H1 (cell line): ENCODE data around the gene TTC36. TPM values are rescaled to one million over a fixed set of nuclear protein-coding genes. Genes with fewer than 3 reads are reported as not detected.
A peak's percentile ranks its signal among the peaks of the same experiment; 100 is the strongest.

ENCODE experiments used
- CTCF ChIA-PET: fragments of 300-600 bp; sonication (Branson Sonifier 250); formaldehyde crosslinking; loops from one replicate; lab custom pipeline; 2021; ENCODE audit not compliant: partially characterized antibody; lab: Charles Lee
- POLR2A ChIA-PET: fragments of 300-600 bp; sonication (Branson Sonifier 250); formaldehyde crosslinking; loops from one replicate; lab custom pipeline; 2021; ENCODE audit warnings: inconsistent platforms; ENCODE audit not compliant: partially characterized antibody; lab: Charles Lee
- DNase-seq, 2 experiments: peaks; one replicate each; pipeline versions ENCODE4 v3.0.0 to v3.0.0-alpha.2; 2010 to 2022; ENCODE audit warnings: low spot score in 2 of 2, low read depth in 1 of 2, mixed read lengths in 1 of 2
- FAIRE-seq: peaks from 2 replicates; lab custom pipeline; 2011; peaks lifted over from hg19 to GRCh38; lab: Jason Lieb, UNC
- H2AFZ ChIP-seq: 2 replicates; pipeline ENCODE4 v1.8.1; 2012; ENCODE audit warnings: low read length, inconsistent platforms
- H2AK5ac ChIP-seq: 2 replicates; pipeline ENCODE4 v1.6.1; 2013; ENCODE audit warnings: low read depth, low read length
- H2BK120ac ChIP-seq: replicated peaks from 2 replicates; pipeline ENCODE3; 2013; ENCODE audit warnings: low read depth, low read length, inconsistent platforms
- H2BK12ac ChIP-seq: 2 replicates; pipeline ENCODE4 v1.6.1; 2013; ENCODE audit warnings: low read depth, low read length
- H2BK15ac ChIP-seq: 2 replicates; pipeline ENCODE4 v1.6.1; 2013; ENCODE audit warnings: low read length
- H2BK20ac ChIP-seq: 2 replicates; pipeline ENCODE4 v1.6.1; 2013; ENCODE audit warnings: low read length
- H2BK5ac ChIP-seq: 2 replicates; pipeline ENCODE4 v1.6.1; 2013; ENCODE audit warnings: low read depth, low read length
- H3K14ac ChIP-seq: 2 replicates; pipeline ENCODE4 v1.6.1; 2013; ENCODE audit warnings: inconsistent platforms; ENCODE audit not compliant: insufficient read length
- H3K18ac ChIP-seq: 2 replicates; pipeline ENCODE4 v1.6.1; 2013; ENCODE audit warnings: low read length; ENCODE audit errors: extremely low read depth
- H3K23ac ChIP-seq: 2 replicates; pipeline ENCODE4 v1.6.1; 2013; ENCODE audit warnings: inconsistent platforms; ENCODE audit not compliant: insufficient read length
- H3K23me2 ChIP-seq: 2 replicates; pipeline ENCODE4 v1.6.1; 2013; ENCODE audit warnings: low read depth, low read length
- H3K27ac ChIP-seq: 2 replicates; pipeline ENCODE4 v1.6.1; 2011; ENCODE audit warnings: low read depth, low read length, inconsistent platforms
- H3K27me3 ChIP-seq, 4 experiments: replicated peaks in 1 of 4; 1 replicate in 1 of 4; 2 replicates in 3 of 4; pipeline versions ENCODE4 v1.6.1 to v1.8.1; 2011 to 2013; ENCODE audit warnings: low read length in 3 of 4, mild to moderate bottlenecking in 3 of 4, inconsistent platforms in 2 of 4, mixed read lengths in 2 of 4, moderate library complexity in 1 of 4; ENCODE audit not compliant: control insufficient read depth in 3 of 4, insufficient read depth in 3 of 4; ENCODE audit errors: extremely low read depth in 1 of 4
- H3K36me3 ChIP-seq, 4 experiments: 2 replicates each; pipeline versions ENCODE4 v1.6.1 to v1.8.1; 2011 to 2013; ENCODE audit warnings: mild to moderate bottlenecking in 4 of 4, low read length in 3 of 4, moderate library complexity in 2 of 4, control low read depth in 1 of 4, inconsistent platforms in 1 of 4; ENCODE audit not compliant: insufficient read depth in 4 of 4, control insufficient read depth in 2 of 4
- H3K4ac ChIP-seq: replicated peaks from 2 replicates; pipeline ENCODE3; 2013; ENCODE audit warnings: low read length, low read depth, mixed read lengths, inconsistent platforms; ENCODE audit not compliant: insufficient read length
- H3K4me1 ChIP-seq, 4 experiments: replicated peaks in 1 of 4; 1 replicate in 1 of 4; 2 replicates in 3 of 4; pipeline versions ENCODE4 v1.6.1 to v1.8.1; 2011 to 2013; ENCODE audit warnings: low read length in 3 of 4, inconsistent platforms in 2 of 4, mixed read lengths in 1 of 4; ENCODE audit not compliant: insufficient read depth in 4 of 4, control insufficient read depth in 3 of 4
- H3K4me2 ChIP-seq, 2 experiments: 2 replicates each; pipeline versions ENCODE4 v1.6.1 to v1.8.1; 2011 to 2013; ENCODE audit warnings: low read depth in 2 of 2, low read length in 2 of 2, control low read depth in 1 of 2, inconsistent platforms in 1 of 2, mild to moderate bottlenecking in 1 of 2; ENCODE audit not compliant: insufficient read depth in 1 of 2
- H3K4me3 ChIP-seq, 4 experiments: fragments of 200-600, 300-600 bp in 1 of 4; sonication (generic), shearing (Covaris generic), sonication (Bioruptor Twin) in 1 of 4; 2 replicates each; pipeline versions ENCODE4 v1.5.1 to v1.8.1; 2011 to 2016; ENCODE audit warnings: low read length in 4 of 4, low read depth in 3 of 4, control low read depth in 2 of 4, inconsistent platforms in 2 of 4, mild to moderate bottlenecking in 2 of 4, mixed read lengths in 1 of 4, moderate library complexity in 1 of 4; ENCODE audit not compliant: insufficient read depth in 2 of 4; ENCODE audit errors: extremely low read depth in 1 of 4
- H3K56ac ChIP-seq: replicated peaks from 2 replicates; pipeline ENCODE3; 2013; ENCODE audit warnings: low read depth, mild to moderate bottlenecking, mixed read lengths, low read length, inconsistent platforms; ENCODE audit not compliant: insufficient read length
- H3K79me1 ChIP-seq: 2 replicates; pipeline ENCODE4 v1.6.1; 2013; ENCODE audit warnings: low read depth, low read length, control low read depth
- H3K79me2 ChIP-seq, 2 experiments: 2 replicates each; pipeline versions ENCODE4 v1.6.1 to v1.8.1; 2012 to 2013; ENCODE audit warnings: low read length in 2 of 2, mild to moderate bottlenecking in 2 of 2, inconsistent platforms in 1 of 2; ENCODE audit not compliant: insufficient read depth in 2 of 2, control insufficient read depth in 1 of 2
- H3K9ac ChIP-seq, 4 experiments: replicated peaks in 1 of 4; 1 replicate in 1 of 4; 2 replicates in 3 of 4; pipeline versions ENCODE4 v1.6.1 to v1.8.1; 2011 to 2013; ENCODE audit warnings: low read depth in 3 of 4, low read length in 3 of 4, control low read depth in 2 of 4, mild to moderate bottlenecking in 2 of 4, moderate library complexity in 2 of 4, inconsistent platforms in 1 of 4; ENCODE audit errors: extremely low read depth in 1 of 4
- H3K9me3 ChIP-seq, 2 experiments: 2 replicates each; pipeline versions ENCODE4 v1.6.1 to v1.8.1; 2012 to 2013; ENCODE audit warnings: mild to moderate bottlenecking in 2 of 2, moderate library complexity in 2 of 2, control low read depth in 1 of 2, inconsistent platforms in 1 of 2, low read depth in 1 of 2, low read length in 1 of 2, mixed read lengths in 1 of 2; ENCODE audit not compliant: insufficient read depth in 2 of 2
- H4K20me1 ChIP-seq, 2 experiments: replicated peaks in 1 of 2; 2 replicates each; pipeline versions ENCODE3 to v1.8.1; 2011 to 2013; ENCODE audit warnings: inconsistent platforms in 2 of 2, low read length in 2 of 2, mild to moderate bottlenecking in 1 of 2; ENCODE audit not compliant: insufficient read depth in 2 of 2, control insufficient read depth in 1 of 2
- H4K5ac ChIP-seq: 2 replicates; pipeline ENCODE4 v1.6.1; 2013; ENCODE audit warnings: low read length, low read depth, mixed read lengths, inconsistent platforms; ENCODE audit not compliant: insufficient read length
- H4K8ac ChIP-seq: 2 replicates; pipeline ENCODE4 v1.8.0; 2013; ENCODE audit warnings: mild to moderate bottlenecking, moderate library complexity, low read length, inconsistent platforms; ENCODE audit not compliant: insufficient read depth; ENCODE audit errors: extremely low read depth
- H4K91ac ChIP-seq: replicated peaks from 2 replicates; pipeline ENCODE3; 2013; ENCODE audit warnings: low read length, mixed read lengths, inconsistent platforms; ENCODE audit not compliant: insufficient read length
- EZH2 ChIP-seq: fragments of 200-600 bp; sonication (generic); IDR thresholded peaks from 2 replicates; pipeline ENCODE4 v1.7.1; 2012; ENCODE audit warnings: low read depth, mild to moderate bottlenecking, moderate library complexity, low read length, inconsistent platforms; ENCODE audit not compliant: severe bottlenecking
- MAFK ChIP-seq: IDR thresholded peaks from 2 replicates; pipeline ENCODE4 v1.6.1; 2012; ENCODE audit warnings: low read depth, mild to moderate bottlenecking, improper control_type of control experiment, low read length
- RAD21 ChIP-seq, 2 experiments: IDR thresholded peaks in 1 of 2; conservative IDR thresholded peaks in 1 of 2; 2 replicates each; pipeline ENCODE4 v1.6.1; 2011; ENCODE audit warnings: low read depth in 2 of 2, low read length in 2 of 2, improper control_type of control experiment in 1 of 2, inconsistent platforms in 1 of 2, mild to moderate bottlenecking in 1 of 2, moderate library complexity in 1 of 2
- SIRT6 ChIP-seq: IDR thresholded peaks from one replicate; pipeline ENCODE4 v1.7.1; 2012; ENCODE audit warnings: low read length, inconsistent platforms
- SUZ12 ChIP-seq: fragments of 200-600 bp; sonication (generic); IDR thresholded peaks from 2 replicates; pipeline ENCODE4 v1.6.1; 2012; ENCODE audit warnings: mild to moderate bottlenecking, inconsistent platforms, low read length, moderate library complexity, mixed read lengths
- TEAD4 ChIP-seq: IDR thresholded peaks from 2 replicates; pipeline ENCODE4 v1.6.1; 2012; ENCODE audit warnings: low read depth, low read length, inconsistent platforms, mixed read lengths
- YY1 ChIP-seq: IDR thresholded peaks from 2 replicates; pipeline ENCODE4 v1.6.1; 2011; ENCODE audit warnings: low read depth, mild to moderate bottlenecking, low read length
- WGBS, 2 experiments: shearing (Covaris generic) in 1 of 2; methylation state at CpG; one replicate each; pipeline versions ENCODE4 v1.1.6 to v1.1.7; 2013 to 2015; ENCODE audit warnings: low lambda C conversion rate in 2 of 2, mixed read lengths in 2 of 2, inconsistent platforms in 1 of 2, low coverage in 1 of 2, missing lambda C conversion rate in 1 of 2; ENCODE audit not compliant: insufficient replicate concordance in 2 of 2, insufficient coverage in 1 of 2, insufficient read length in 1 of 2; ENCODE audit errors: extremely low coverage in 1 of 2, missing lambda C conversion rate in 1 of 2; 5-methylcytosine and 5-hydroxymethylcytosine counted together
- polyA plus RNA-seq, 7 experiments: library from polyadenylated mRNA; depleted of rRNA in 3 of 7; stranded (reverse) in 5 of 7; unstranded in 2 of 7; fragments of >200 nt in 5 of 7; fragments of 200-250 nt in 2 of 7; gene quantifications; 1 replicate in 5 of 7; 2 replicates in 1 of 7; 4 replicates in 1 of 7; pipeline versions ENCODE4 v1.2.1 to v1.2.3, GENCODE V29; 2011 to 2013; ENCODE audit warnings: missing spikeins in 2 of 7, mixed read lengths in 2 of 7
- total RNA-seq: library from RNA; stranded (reverse); fragmentation: NEBNext Ultra II Directional; extraction: Animal tissue kit (Norgen Biotek cat#: 25700); gene quantifications from 2 replicates; pipeline ENCODE4 v1.2.1, GENCODE V29; 2021
- TF ChIP-seq, protein P1 (sequence below): IDR thresholded peaks from 2 replicates; pipeline ENCODE4 v1.6.1; 2012; ENCODE audit warnings: inconsistent platforms
- TF ChIP-seq, protein P2 (sequence below), 3 experiments: IDR thresholded peaks; 1 replicate in 2 of 3; 2 replicates in 1 of 3; pipeline versions ENCODE4 v1.5.1 to v1.6.1; 2011; ENCODE audit warnings: low read length in 3 of 3, mild to moderate bottlenecking in 3 of 3, inconsistent platforms in 2 of 3, low read depth in 1 of 3, moderate library complexity in 1 of 3; ENCODE audit not compliant: insufficient read depth in 1 of 3; ENCODE audit errors: control extremely low read depth in 1 of 3

TTC36 gene
- total and polyA plus RNA-seq, 2 of the 8 experiments (the other 6 are each of a cell fraction or from before 2014, with no cell fraction given), result not detected

DNA sequence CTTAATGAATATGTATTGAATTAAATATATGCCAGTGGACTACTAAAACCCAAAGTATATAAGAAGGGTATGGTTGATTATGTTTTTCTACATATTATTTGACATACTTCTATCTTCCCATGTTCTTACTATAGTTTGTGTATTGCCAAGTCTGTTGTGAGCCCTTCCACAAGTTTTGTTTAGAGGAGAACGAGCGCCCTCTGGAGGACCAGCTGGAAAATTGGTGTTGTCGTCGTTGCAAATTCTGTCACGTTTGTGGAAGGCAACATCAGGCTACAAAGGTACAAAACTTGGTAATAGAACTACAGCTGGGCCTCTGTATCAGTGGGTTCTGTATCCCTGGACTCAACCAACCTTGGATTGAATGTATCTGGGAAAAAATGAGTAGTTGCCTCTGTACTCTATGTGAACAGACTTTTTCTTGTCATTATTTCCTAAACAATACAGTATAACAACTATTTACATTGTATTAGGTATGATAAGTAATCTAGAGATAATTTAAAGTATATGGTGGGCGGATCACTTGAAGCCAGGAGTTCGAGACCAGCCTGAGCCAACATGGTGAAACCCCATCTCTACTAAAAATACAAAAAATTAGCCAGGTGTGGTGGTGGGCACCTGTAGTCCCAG is 38.7 kb upstream of the TTC36 start:
- 42% methylated on average over 7 of the region's 7 CpGs; no CpG with 5 or more reads in 1 of the 2 experiments for WGBS, 2 experiments
- ChIA-PET POLR2A (interaction anchor here (1.6 kb wide), 1 partner anchor 53 kb away, joined by 4 read pairs; the partner anchor contains the start of gene KMT2A), CTCF (interaction anchor here (0.7 to 2.7 kb wide), 25 partner anchors 9 to 290 kb away, joined by 3 to 10 read pairs (median 4); partner anchors contain the start of gene ATP5MG)
- Histone ChIP-seq H2BK15ac (no peak overlapping the region), H3K23me2 (no peaks in the 10 kb centered on the region), H3K36me3 (peaks cover 19 to 78% (median 57%) of the 10 kb centered on the region in 4 experiments), H3K79me2 (no peaks in the 10 kb centered on the region), H2BK5ac (no peak overlapping the region), H3K18ac (no peak overlapping the region), H4K91ac (no peak overlapping the region), H2AK5ac (no peak overlapping the region), H3K4me3 (no peak overlapping the region), H3K4me2 (no peak overlapping the region), H4K20me1 (peaks cover 0 to 2% of the 10 kb centered on the region in 2 experiments), H4K5ac (no peak overlapping the region), H3K23ac (no peak overlapping the region), H2AFZ (no peak overlapping the region), H3K79me1 (no peaks in the 10 kb centered on the region), H3K27ac (no peak overlapping the region), H3K56ac (no peak overlapping the region), H3K4me1 (no peaks in the 10 kb centered on the region), H2BK120ac (no peak overlapping the region), H3K4ac (no peak overlapping the region), H2BK12ac (no peak overlapping the region), H3K9me3 (no peaks in the 10 kb centered on the region; a peak in 1 of 4 replicates), H3K9ac (no peak overlapping the region), H3K27me3 (no peaks in the 10 kb centered on the region), H4K8ac (no peak overlapping the region), H3K14ac (no peak overlapping the region), H2BK20ac (no peak overlapping the region)
- DNase-seq (peak; percentile 23 to 82), FAIRE-seq (peak; percentile 97)
- TF ChIP-seq TEAD4 (no peak), EZH2 (no peak), SIRT6 (no peak), MAFK (no peak), SUZ12 (no peak), RAD21 (IDR thresholded peaks at IDR 0.05 in 1 of 2, conservative IDR thresholded peaks at IDR 0.05 in 1 of 2; ENCODE audit: low read depth in 2 of 2, low read length in 2 of 2) (peak; percentile 83 to 85), YY1 (no peak)
- TF ChIP-seq, protein P1, sequence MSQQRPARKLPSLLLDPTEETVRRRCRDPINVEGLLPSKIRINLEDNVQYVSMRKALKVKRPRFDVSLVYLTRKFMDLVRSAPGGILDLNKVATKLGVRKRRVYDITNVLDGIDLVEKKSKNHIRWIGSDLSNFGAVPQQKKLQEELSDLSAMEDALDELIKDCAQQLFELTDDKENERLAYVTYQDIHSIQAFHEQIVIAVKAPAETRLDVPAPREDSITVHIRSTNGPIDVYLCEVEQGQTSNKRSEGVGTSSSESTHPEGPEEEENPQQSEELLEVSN, result no peak
- TF ChIP-seq, protein P2, sequence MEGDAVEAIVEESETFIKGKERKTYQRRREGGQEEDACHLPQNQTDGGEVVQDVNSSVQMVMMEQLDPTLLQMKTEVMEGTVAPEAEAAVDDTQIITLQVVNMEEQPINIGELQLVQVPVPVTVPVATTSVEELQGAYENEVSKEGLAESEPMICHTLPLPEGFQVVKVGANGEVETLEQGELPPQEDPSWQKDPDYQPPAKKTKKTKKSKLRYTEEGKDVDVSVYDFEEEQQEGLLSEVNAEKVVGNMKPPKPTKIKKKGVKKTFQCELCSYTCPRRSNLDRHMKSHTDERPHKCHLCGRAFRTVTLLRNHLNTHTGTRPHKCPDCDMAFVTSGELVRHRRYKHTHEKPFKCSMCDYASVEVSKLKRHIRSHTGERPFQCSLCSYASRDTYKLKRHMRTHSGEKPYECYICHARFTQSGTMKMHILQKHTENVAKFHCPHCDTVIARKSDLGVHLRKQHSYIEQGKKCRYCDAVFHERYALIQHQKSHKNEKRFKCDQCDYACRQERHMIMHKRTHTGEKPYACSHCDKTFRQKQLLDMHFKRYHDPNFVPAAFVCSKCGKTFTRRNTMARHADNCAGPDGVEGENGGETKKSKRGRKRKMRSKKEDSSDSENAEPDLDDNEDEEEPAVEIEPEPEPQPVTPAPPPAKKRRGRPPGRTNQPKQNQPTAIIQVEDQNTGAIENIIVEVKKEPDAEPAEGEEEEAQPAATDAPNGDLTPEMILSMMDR (IDR thresholded peaks at IDR 0.05; ENCODE audit: control extremely low read depth in 1 of 3, insufficient read depth in 1 of 3, low read depth in 1 of 3, low read length in 3 of 3), result peak; percentile 65 to 78 (median 76)
